ENCODE data around the gene KIF13A. TPM values are rescaled to one million over a fixed set of nuclear protein-coding genes. Genes with fewer than 3 reads are reported as not detected.
A peak's percentile ranks its signal among the peaks of the same experiment; 100 is the strongest.
"Not testable (repeated sequence)": the region's sequence is repeated elsewhere in the genome, so short reads cannot be mapped to it uniquely, and the experiment has no call there.

KIF13A gene
- total RNA-seq, 1 donor from 2014 or later, result 72.8 TPM

DNA sequence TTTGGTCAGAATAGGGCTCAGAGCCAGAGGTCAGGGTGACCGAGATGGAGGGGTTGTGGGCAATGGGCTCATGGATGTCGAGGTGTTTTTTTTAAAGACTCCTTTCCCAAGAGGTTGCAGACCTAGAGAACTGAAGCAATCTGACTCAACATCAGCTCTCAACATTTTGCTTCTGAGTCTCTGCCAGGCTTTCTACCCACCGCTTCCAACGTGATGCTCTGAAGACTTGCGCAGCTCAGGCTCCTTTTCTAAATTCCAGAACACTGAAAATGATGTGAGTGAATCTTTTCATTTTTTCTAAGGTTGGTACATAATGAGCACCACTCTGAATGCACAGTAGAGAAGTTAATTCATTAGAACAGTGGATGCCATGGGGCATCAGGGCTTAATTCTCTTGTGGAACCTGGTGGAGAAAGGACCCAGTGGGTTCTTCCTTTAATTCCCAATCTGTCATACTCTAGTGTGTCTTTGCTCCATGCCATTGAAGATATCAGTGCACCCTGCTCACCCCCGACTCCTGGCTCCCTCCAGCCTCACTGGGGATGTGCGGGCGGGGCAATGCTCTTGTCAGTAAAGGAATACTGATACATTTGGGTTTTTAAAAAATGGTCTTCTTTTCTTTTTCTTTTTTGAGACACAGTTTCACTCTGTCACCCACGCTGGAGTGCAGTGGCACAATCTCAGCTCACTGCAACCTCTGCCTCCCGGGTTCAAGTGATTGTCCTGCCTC, 17.0 kb upstream of the KIF13A start:
- ATAC-seq (no peak), DNase-seq (ENCODE audit: low spot score) (no peak)
- intact Hi-C loops (cut with DNase I), result no loop called here

- DNase-seq (ENCODE audit: low spot score) (no peak), ATAC-seq (no peak)
- intact Hi-C loops (cut with DNase I), result loop anchor here (10.0 kb wide), 1 partner anchor 125 kb away; the partner anchor contains the start of gene NHLRC1
Observed at GRCh38 chr6:17999425-17999824, 12.0 kb upstream of the KIF13A start.

GRCh38 chr6:17998442-17998841, 11.0 kb upstream of the KIF13A start:
- ATAC-seq (no peak), DNase-seq (ENCODE audit: low spot score) (no peak)
- intact Hi-C loops (cut with DNase I), result loop anchor here (10.0 kb wide), 1 partner anchor 126 kb away; the partner anchor contains the start of gene NHLRC1

DNA sequence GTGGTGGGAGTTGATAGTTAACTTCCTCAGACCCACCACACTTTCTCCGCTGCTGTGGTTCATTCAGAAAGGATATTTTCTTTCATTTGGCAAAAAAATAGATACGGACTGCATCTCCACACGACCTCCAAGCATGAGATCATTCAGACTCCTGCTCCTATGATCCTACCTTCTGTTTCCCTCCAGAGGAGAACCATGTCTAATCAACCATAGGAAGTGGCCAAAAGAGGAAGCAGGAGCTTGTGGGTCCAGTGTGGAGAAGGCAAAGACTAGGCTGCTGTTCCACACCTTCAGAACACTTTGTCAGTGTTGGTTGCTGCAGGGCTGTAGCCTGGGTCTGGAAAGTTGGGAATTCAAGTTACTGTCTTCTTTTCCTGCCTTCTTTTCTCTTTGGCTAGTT, 10.6 kb upstream of the KIF13A start:
- DNase-seq (ENCODE audit: low spot score) (no peak), ATAC-seq (no peak)
- intact Hi-C loops (cut with DNase I), result loop anchor here (10.0 kb wide), 1 partner anchor 127 kb away; the partner anchor contains the start of gene NHLRC1

DNA sequence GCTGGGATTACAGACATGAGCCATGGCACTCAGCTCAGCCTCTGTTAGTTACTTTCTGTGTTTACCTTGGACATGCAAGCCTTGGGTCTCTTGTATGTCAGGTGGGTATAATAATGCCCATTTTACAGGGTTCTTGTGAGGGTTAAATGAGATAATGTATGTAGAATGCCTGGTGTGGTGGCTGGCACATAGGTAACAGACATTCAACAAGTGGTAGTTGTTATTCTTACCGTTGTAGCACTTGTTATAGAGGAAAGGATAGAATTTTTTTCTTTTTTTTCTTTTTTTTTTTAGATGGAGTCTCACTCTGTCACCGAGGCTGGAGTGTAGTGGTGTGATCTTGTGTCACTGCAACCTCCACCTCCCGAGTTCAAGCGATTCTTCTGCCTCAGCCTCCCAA, 8.0 kb upstream of the KIF13A start:
- no peak for DNase-seq (ENCODE audit: low spot score)
- intact Hi-C loops (cut with DNase I), result loop anchor here (10.0 kb wide), 1 partner anchor 129 kb away; the partner anchor contains the start of gene NHLRC1
- no peak for ATAC-seq

GRCh38 chr6:17994019-17994418, 6.6 kb upstream of the KIF13A start:
- intact Hi-C loops (cut with DNase I), result loop anchor here (10.0 kb wide), 1 partner anchor 131 kb away; the partner anchor contains the start of gene NHLRC1
- no peak for DNase-seq (ENCODE audit: low spot score)
- ATAC-seq, result no peak

- ATAC-seq, result peak; percentile 38
- intact Hi-C loops (cut with DNase I), result no loop called here
- no peak for DNase-seq (ENCODE audit: low spot score)
Observed at GRCh38 chr6:17988422-17988944, 1.0 kb upstream of the KIF13A start.

- peak; percentile 65 for ATAC-seq
- intact Hi-C loops (cut with DNase I), result no loop called here
- peak; percentile 80 for DNase-seq (ENCODE audit: low spot score)
Observed at GRCh38 chr6:17987697-17988421, 424 bp upstream of the KIF13A start.

- DNase-seq (ENCODE audit: low spot score), result peak; percentile 73
- ATAC-seq, result peak; percentile 72
- intact Hi-C loops (cut with DNase I), result no loop called here
Observed at GRCh38 chr6:17986656-17987446, 584 bp downstream of the KIF13A start.

DNA sequence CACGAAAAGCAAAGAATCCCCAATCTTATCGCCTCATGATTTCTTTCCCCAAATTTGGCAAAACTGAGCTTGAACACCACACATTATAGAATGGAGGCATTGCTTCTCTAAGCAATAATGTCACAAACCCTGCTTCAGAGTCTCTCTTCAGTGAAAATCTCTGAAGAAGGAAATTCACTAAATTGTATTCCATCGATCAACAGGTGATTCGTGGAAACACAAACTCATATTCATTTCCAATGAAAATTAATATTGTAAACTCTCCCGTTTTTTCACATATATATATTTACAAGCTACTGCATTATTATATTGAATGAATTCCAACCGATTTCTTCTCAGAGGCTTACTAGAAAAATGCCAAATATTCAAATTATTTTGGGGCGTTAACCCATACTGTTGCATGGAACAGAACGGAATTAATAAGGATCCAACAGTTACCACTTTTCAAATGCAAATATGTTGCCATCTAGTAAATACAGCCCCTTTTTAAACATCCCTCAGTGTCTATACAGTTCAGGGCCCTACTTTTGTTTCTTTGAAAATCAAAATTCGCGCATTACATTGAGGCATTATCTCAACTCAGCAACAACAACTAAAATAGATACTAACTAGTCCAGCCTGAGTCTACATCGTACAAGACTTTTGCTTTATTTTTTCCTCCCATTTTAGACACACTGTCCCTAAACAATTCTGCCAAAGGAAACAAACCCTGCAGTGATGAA, 1.3 kb downstream of the KIF13A start:
- no peak for ATAC-seq
- intact Hi-C loops (cut with DNase I), result no loop called here
- DNase-seq (ENCODE audit: low spot score), result no peak

- no peak for DNase-seq (ENCODE audit: low spot score)
Observed at GRCh38 chr6:17984812-17985670, 2.4 kb downstream of the KIF13A start.

DNA sequence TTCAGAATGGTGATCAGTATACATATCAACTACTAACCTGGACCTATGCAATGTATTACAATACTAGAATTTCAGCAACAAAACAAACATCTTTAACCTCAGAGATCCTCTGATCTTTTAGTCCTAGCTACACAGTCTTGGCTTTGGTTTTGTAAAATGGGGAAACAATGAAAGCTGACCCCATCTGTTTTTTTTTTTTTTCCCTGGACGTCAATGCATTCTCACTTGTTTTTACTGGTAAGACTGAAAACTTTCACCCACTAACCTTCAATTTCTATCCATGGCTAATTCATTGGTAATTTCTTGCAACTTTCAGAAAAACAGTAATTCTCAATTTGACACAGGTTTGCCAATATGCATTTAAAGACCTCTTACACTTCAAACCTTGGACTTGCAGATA, 3.0 kb downstream of the KIF13A start:
- intact Hi-C loops (cut with DNase I), result no loop called here
- ATAC-seq, result no peak
- DNase-seq (ENCODE audit: low spot score), result no peak

More at GRCh38 chr6:17984812-17985670, 2.4 kb downstream of the KIF13A start:
- intact Hi-C loops (cut with DNase I), result no loop called here
- ATAC-seq, result no peak

DNA sequence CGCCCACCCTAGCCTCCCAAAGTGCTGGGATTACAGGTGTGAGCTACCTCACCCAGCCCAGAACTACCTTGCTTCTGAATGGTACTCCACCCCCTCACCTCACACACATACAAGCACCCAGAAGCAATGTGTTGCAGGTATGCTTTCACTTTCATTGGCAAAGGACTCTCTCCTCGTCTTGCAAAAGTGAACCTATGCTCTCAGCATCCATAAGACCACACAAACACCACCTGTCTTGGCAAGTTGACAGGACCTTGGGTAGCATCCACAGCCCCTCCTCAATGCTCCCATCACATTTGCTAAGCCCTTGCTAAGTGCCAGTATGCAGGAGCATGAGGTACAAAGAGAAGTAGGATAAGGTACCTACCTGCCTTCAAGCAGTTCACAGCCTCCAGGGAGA, 3.7 kb downstream of the KIF13A start:
- DNase-seq (ENCODE audit: low spot score), result no peak
- intact Hi-C loops (cut with DNase I), result no loop called here
- no peak for ATAC-seq

DNA sequence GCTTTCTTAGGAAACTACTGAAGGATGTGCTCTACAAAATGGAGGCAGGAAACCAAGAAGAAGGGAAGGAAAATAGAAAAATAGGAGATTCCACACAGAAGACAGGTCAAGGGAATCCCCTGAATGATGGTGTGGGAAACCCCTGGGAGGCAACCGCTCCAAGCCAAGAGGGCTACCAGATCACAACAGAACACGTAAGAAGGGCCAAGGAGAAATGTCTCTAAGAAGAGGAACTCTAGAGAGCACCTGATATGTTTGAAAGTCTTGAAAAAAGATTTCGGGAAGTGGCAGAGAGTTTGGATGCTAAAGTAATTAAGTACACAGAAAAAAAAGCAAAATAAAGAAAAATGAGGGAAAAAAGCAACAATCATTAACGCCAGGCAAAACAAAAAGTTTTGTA, 7.1 kb downstream of the KIF13A start:
- ATAC-seq, result no peak
- intact Hi-C loops (cut with DNase I), result no loop called here
- DNase-seq (ENCODE audit: low spot score), result no peak

DNA sequence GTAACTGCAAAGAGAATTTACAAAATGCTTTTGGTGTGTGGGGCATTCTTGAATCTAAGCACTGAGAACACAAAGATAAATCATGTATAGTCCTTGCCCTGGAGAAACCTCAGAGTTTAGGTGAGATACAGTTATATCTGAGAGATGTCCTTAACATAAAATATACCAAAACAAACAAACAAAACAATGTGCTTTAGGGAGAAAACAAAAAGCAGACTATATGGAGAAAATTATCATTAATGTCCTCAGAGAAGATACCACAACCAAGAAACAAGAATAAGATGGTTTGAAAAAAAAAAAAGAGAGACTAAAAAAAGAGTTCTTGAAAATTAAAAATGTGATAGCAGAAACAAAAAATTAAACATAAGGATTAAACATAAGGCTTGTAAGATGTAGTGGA, 8.0 kb downstream of the KIF13A start:
- ATAC-seq, result no peak
- intact Hi-C loops (cut with DNase I), result no loop called here
- DNase-seq (ENCODE audit: low spot score), result no peak

GRCh38 chr6:17976258-17976657, 11.2 kb downstream of the KIF13A start:
- DNase-seq (ENCODE audit: low spot score); intact Hi-C loops (cut with DNase I); ATAC-seq: not testable (repeated sequence)

- intact Hi-C loops (cut with DNase I), result no loop called here
- DNase-seq (ENCODE audit: low spot score), result no peak
- no peak for ATAC-seq
Observed at GRCh38 chr6:17974570-17975368, 12.7 kb downstream of the KIF13A start.
